Caco-2 (cell line): ENCODE results near the gene XIST. TPM values are rescaled to one million over a fixed set of nuclear protein-coding genes. Genes with fewer than 3 reads are reported as not detected.

Experiments
- BruUV-seq: library from RNA; stranded (reverse); fragments of 400-500 nt; replicated peaks from 2 replicates; lab custom pipeline; 2021; lab: Mats Ljungman, UMichigan
- CTCF ChIA-PET: fragments of 300-600 bp; sonication (Branson Sonifier 250); formaldehyde crosslinking; loops from one replicate; lab custom pipeline; 2022; ENCODE audit warnings: antibody characterized with exemption; lab: Charles Lee
- POLR2A ChIA-PET: fragments of 300-600 bp; sonication (Branson Sonifier 250); formaldehyde crosslinking; loops from one replicate; lab custom pipeline; 2022; ENCODE audit warnings: antibody characterized with exemption; lab: Charles Lee
- DNase-seq, 2 experiments: peaks; one replicate each; pipeline versions ENCODE4 v3.0.0 to v3.0.0-alpha.2; 2020 to 2022
- H3K27me3 ChIP-seq: replicated peaks from 2 replicates; pipeline ENCODE4 v1.6.0; 2011; ENCODE audit warnings: low read length; ENCODE audit not compliant: control insufficient read depth, insufficient read depth
- H3K36me3 ChIP-seq: 2 replicates; pipeline ENCODE4 v1.5.1; 2011; ENCODE audit warnings: low read length; ENCODE audit not compliant: control insufficient read depth, insufficient read depth
- H3K4me1 ChIP-seq: fragments of 250-450 bp; sonication (Bioruptor Pico); 2 replicates; pipeline ENCODE4 v1.5.1; 2020; ENCODE audit warnings: mild to moderate bottlenecking
- H3K4me3 ChIP-seq: 2 replicates; pipeline ENCODE4 v1.5.1; 2011; ENCODE audit warnings: low read depth, mild to moderate bottlenecking, control low read depth, low read length
- H3K9me3 ChIP-seq: fragments of 250-450 bp; sonication (Bioruptor Pico); 2 replicates; pipeline ENCODE4 v1.5.1; 2020; ENCODE audit warnings: mild to moderate bottlenecking, moderate library complexity
- H3K27ac Mint-ChIP-seq: one replicate; pipeline ENCODE4 v1.8.0; 2022; ENCODE audit warnings: mixed read lengths; ENCODE audit not compliant: unreplicated experiment
- H3K27me3 Mint-ChIP-seq: one replicate; pipeline ENCODE4 v1.8.0; 2022; ENCODE audit warnings: mixed read lengths; ENCODE audit not compliant: insufficient read depth, unreplicated experiment
- H3K36me3 Mint-ChIP-seq: one replicate; pipeline ENCODE4 v1.8.0; 2022; ENCODE audit warnings: mild to moderate bottlenecking, mixed read lengths; ENCODE audit not compliant: insufficient read depth, unreplicated experiment
- H3K4me1 Mint-ChIP-seq: one replicate; pipeline ENCODE4 v1.8.0; 2022; ENCODE audit warnings: low read depth, mixed read lengths; ENCODE audit not compliant: unreplicated experiment
- H3K4me3 Mint-ChIP-seq: one replicate; pipeline ENCODE4 v1.8.0; 2022; ENCODE audit warnings: mild to moderate bottlenecking, moderate library complexity, mixed read lengths; ENCODE audit not compliant: unreplicated experiment
- H3K9me3 Mint-ChIP-seq: one replicate; pipeline ENCODE4 v1.8.0; 2022; ENCODE audit warnings: mixed read lengths; ENCODE audit not compliant: unreplicated experiment
- intact Hi-C: fragments of 100-400 bp; cut with micrococcal nuclease; formaldehyde crosslinking; loops from one replicate; pipeline ENCODE4 v1.10.0; 2022; ENCODE audit not compliant: unreplicated experiment
- total RNA-seq: library from RNA; stranded (reverse); gene quantifications from 2 replicates; pipeline ENCODE4 v1.2.3, GENCODE V29; 2022
- TF ChIP-seq, protein P1 (sequence below), 2 experiments: fragments of 200-600 bp in 1 of 2; IDR thresholded peaks; 1 replicate in 1 of 2; 2 replicates in 1 of 2; pipeline versions ENCODE4 v1.5.1 to v1.8.0; 2011 to 2022; ENCODE audit warnings: antibody characterized with exemption in 1 of 2, control low read depth in 1 of 2, inconsistent platforms in 1 of 2, low read depth in 1 of 2, low read length in 1 of 2, mild to moderate bottlenecking in 1 of 2, moderate library complexity in 1 of 2; ENCODE audit not compliant: insufficient read depth in 1 of 2, severe bottlenecking in 1 of 2, unreplicated experiment in 1 of 2

XIST gene
- total RNA-seq, 1 experiment from 2014 or later: 0.18 TPM

DNA sequence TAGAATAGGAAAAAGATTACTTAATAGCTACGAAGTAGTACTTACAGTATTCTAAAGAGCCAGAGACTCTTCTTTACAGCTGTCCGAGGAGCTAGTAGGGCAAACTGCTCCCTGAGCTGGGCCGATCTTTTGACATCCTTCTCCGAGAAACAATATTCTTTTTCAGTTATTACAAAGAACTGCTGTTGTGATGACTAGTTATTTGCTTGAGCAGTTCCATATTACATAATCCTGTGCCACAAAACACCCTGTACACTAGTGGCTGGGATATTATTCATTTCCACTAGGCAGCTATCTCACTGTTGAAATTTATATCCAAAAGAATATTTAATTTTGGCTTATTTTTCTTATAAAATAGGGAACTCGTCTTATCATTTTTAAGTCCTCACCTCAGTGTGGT, 11.2 kb downstream of the XIST start:
- Histone ChIP-seq H3K4me1 (no peaks in the 10 kb centered on the region), H3K27me3 (no peaks in the 10 kb centered on the region), H3K36me3 (no peaks in the 10 kb centered on the region), H3K9me3 (no peaks in the 10 kb centered on the region), H3K4me3 (no peak overlapping the region)
- H3K4me3 Mint-ChIP-seq: no peak overlapping the region
- no peak overlapping the region for H3K27ac Mint-ChIP-seq
- ChIA-PET POLR2A (no interaction called here), CTCF (no interaction called here)
- no peaks in the 10 kb centered on the region for H3K27me3 Mint-ChIP-seq
- no peak for DNase-seq
- BruUV-seq: no TSS peak
- intact Hi-C loops: no loop called here
- TF ChIP-seq, protein P1, sequence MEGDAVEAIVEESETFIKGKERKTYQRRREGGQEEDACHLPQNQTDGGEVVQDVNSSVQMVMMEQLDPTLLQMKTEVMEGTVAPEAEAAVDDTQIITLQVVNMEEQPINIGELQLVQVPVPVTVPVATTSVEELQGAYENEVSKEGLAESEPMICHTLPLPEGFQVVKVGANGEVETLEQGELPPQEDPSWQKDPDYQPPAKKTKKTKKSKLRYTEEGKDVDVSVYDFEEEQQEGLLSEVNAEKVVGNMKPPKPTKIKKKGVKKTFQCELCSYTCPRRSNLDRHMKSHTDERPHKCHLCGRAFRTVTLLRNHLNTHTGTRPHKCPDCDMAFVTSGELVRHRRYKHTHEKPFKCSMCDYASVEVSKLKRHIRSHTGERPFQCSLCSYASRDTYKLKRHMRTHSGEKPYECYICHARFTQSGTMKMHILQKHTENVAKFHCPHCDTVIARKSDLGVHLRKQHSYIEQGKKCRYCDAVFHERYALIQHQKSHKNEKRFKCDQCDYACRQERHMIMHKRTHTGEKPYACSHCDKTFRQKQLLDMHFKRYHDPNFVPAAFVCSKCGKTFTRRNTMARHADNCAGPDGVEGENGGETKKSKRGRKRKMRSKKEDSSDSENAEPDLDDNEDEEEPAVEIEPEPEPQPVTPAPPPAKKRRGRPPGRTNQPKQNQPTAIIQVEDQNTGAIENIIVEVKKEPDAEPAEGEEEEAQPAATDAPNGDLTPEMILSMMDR (IDR thresholded peaks at IDR 0.05; ENCODE audit: insufficient read depth in 1 of 2, low read depth in 1 of 2, low read length in 1 of 2, severe bottlenecking in 1 of 2, unreplicated experiment in 1 of 2): no peak
- H3K36me3 Mint-ChIP-seq: no peaks in the 10 kb centered on the region
- no peaks in the 10 kb centered on the region for H3K9me3 Mint-ChIP-seq
- no peaks in the 10 kb centered on the region for H3K4me1 Mint-ChIP-seq

GRCh38 chrX:73840120-73840924, 12.2 kb downstream of the XIST start:
- TF ChIP-seq, protein P1 (IDR thresholded peaks at IDR 0.05; ENCODE audit: insufficient read depth in 1 of 2, low read depth in 1 of 2, low read length in 1 of 2, severe bottlenecking in 1 of 2, unreplicated experiment in 1 of 2): no peak
- Histone ChIP-seq H3K4me3 (no peak overlapping the region), H3K9me3 (no peaks in the 10 kb centered on the region), H3K27me3 (no peaks in the 10 kb centered on the region), H3K4me1 (no peaks in the 10 kb centered on the region), H3K36me3 (no peaks in the 10 kb centered on the region)
- H3K27me3 Mint-ChIP-seq: no peaks in the 10 kb centered on the region
- no peak for DNase-seq
- CTCF ChIA-PET: no interaction called here
- intact Hi-C loops: no loop called here
- no peaks in the 10 kb centered on the region for H3K9me3 Mint-ChIP-seq
- POLR2A ChIA-PET: no interaction called here
- H3K27ac Mint-ChIP-seq: no peak overlapping the region
- no peak overlapping the region for H3K4me3 Mint-ChIP-seq
- H3K36me3 Mint-ChIP-seq: no peaks in the 10 kb centered on the region
- no TSS peak for BruUV-seq
- H3K4me1 Mint-ChIP-seq: no peaks in the 10 kb centered on the region

GRCh38 chrX:73839152-73839551, 13.4 kb downstream of the XIST start:
- no peaks in the 10 kb centered on the region for H3K4me1 Mint-ChIP-seq
- no peak for DNase-seq
- no peaks in the 10 kb centered on the region for H3K36me3 Mint-ChIP-seq
- no peak overlapping the region for H3K27ac Mint-ChIP-seq
- Histone ChIP-seq H3K27me3 (no peaks in the 10 kb centered on the region), H3K4me1 (no peaks in the 10 kb centered on the region), H3K9me3 (no peaks in the 10 kb centered on the region), H3K36me3 (no peaks in the 10 kb centered on the region), H3K4me3 (no peak overlapping the region)
- CTCF ChIA-PET: no interaction called here
- H3K9me3 Mint-ChIP-seq: no peaks in the 10 kb centered on the region
- H3K4me3 Mint-ChIP-seq: no peak overlapping the region
- no TSS peak for BruUV-seq
- POLR2A ChIA-PET: no interaction called here
- intact Hi-C loops: no loop called here
- TF ChIP-seq, protein P1 (IDR thresholded peaks at IDR 0.05; ENCODE audit: insufficient read depth in 1 of 2, low read depth in 1 of 2, low read length in 1 of 2, severe bottlenecking in 1 of 2, unreplicated experiment in 1 of 2): no peak
- H3K27me3 Mint-ChIP-seq: no peaks in the 10 kb centered on the region
